Trophoblast cell (in vitro differentiated cells and primary cell): ENCODE data around the gene TNS1.

Experiments
- DNase-seq, 2 donors: peaks; one replicate each; pipeline ENCODE4 v3.0.0-alpha.2; 2016
- H2AFZ ChIP-seq: 2 replicates; pipeline ENCODE4 v1.6.1; 2013; ENCODE audit warnings: low read length, moderate library complexity, mild to moderate bottlenecking; ENCODE audit not compliant: insufficient read depth, poor library complexity
- H2AK5ac ChIP-seq: 2 replicates; pipeline ENCODE4 v1.6.1; 2013; ENCODE audit warnings: mild to moderate bottlenecking, low read length
- H2BK120ac ChIP-seq: 2 replicates; pipeline ENCODE4 v1.6.1; 2013; ENCODE audit warnings: low read length, mild to moderate bottlenecking, moderate library complexity; ENCODE audit not compliant: insufficient read depth, poor library complexity
- H2BK12ac ChIP-seq: 2 replicates; pipeline ENCODE4 v1.6.1; 2013; ENCODE audit warnings: mild to moderate bottlenecking, low read length, moderate library complexity
- H2BK5ac ChIP-seq: 2 replicates; pipeline ENCODE4 v1.6.1; 2013; ENCODE audit warnings: low read length, low read depth, moderate library complexity, mild to moderate bottlenecking; ENCODE audit not compliant: poor library complexity
- H3K14ac ChIP-seq: 2 replicates; pipeline ENCODE4 v1.6.1; 2013; ENCODE audit warnings: mild to moderate bottlenecking, low read length
- H3K18ac ChIP-seq: 2 replicates; pipeline ENCODE4 v1.6.1; 2013; ENCODE audit warnings: mild to moderate bottlenecking, low read length
- H3K23ac ChIP-seq: 2 replicates; pipeline ENCODE4 v1.6.1; 2013; ENCODE audit warnings: low read length
- H3K27ac ChIP-seq: 2 replicates; pipeline ENCODE4 v1.5.1; 2013; ENCODE audit warnings: low read depth, mild to moderate bottlenecking, inconsistent platforms, low read length, moderate library complexity
- H3K27me3 ChIP-seq: 2 replicates; pipeline ENCODE4 v1.6.1; 2013; ENCODE audit warnings: inconsistent platforms, mild to moderate bottlenecking, low read length, moderate library complexity; ENCODE audit not compliant: insufficient read depth
- H3K36me3 ChIP-seq, 2 experiments: 1 replicate in 1 of 2; 2 replicates in 1 of 2; pipeline ENCODE4 v1.6.1; 2013; ENCODE audit warnings: low read length in 2 of 2, mild to moderate bottlenecking in 2 of 2, moderate library complexity in 1 of 2; ENCODE audit not compliant: insufficient read depth in 2 of 2, control insufficient read depth in 1 of 2
- H3K4ac ChIP-seq: 2 replicates; pipeline ENCODE4 v1.6.1; 2013; ENCODE audit warnings: low read depth, mild to moderate bottlenecking, low read length, moderate library complexity
- H3K4me1 ChIP-seq, 2 experiments: 1 replicate in 1 of 2; 2 replicates in 1 of 2; pipeline ENCODE4 v1.6.1; 2013; ENCODE audit warnings: low read length in 2 of 2, mild to moderate bottlenecking in 2 of 2, moderate library complexity in 1 of 2; ENCODE audit not compliant: insufficient read depth in 2 of 2, control insufficient read depth in 1 of 2
- H3K4me2 ChIP-seq: 2 replicates; pipeline ENCODE4 v1.6.1; 2013; ENCODE audit warnings: inconsistent platforms, mild to moderate bottlenecking, low read length, moderate library complexity
- H3K4me3 ChIP-seq: 2 replicates; pipeline ENCODE4 v1.5.1; 2013; ENCODE audit warnings: mild to moderate bottlenecking, low read depth, low read length, inconsistent platforms
- H3K79me1 ChIP-seq: one replicate; pipeline ENCODE4 v1.6.1; 2013; ENCODE audit warnings: low read length
- H3K79me2 ChIP-seq: 2 replicates; pipeline ENCODE4 v1.6.1; 2013; ENCODE audit warnings: low read length, mild to moderate bottlenecking; ENCODE audit not compliant: control insufficient read depth, insufficient read depth, poor library complexity
- H3K9ac ChIP-seq: 2 replicates; pipeline ENCODE4 v1.6.1; 2013; ENCODE audit warnings: mild to moderate bottlenecking, low read length
- H3K9me3 ChIP-seq: 2 replicates; pipeline ENCODE4 v1.6.1; 2013; ENCODE audit warnings: low read depth, mild to moderate bottlenecking, control low read depth, inconsistent platforms, low read length; ENCODE audit not compliant: insufficient read depth
- H4K12ac ChIP-seq: 2 replicates; pipeline ENCODE4 v1.6.1; 2013; ENCODE audit warnings: low read depth, mild to moderate bottlenecking, low read length, moderate library complexity
- H4K8ac ChIP-seq: 2 replicates; pipeline ENCODE4 v1.6.1; 2013; ENCODE audit warnings: low read depth, mild to moderate bottlenecking, low read length, moderate library complexity
- H4K91ac ChIP-seq: one replicate; pipeline ENCODE4 v1.6.1; 2013; ENCODE audit warnings: low read depth, mild to moderate bottlenecking, low read length, moderate library complexity
- WGBS: extraction: QIAGEN DNeasy Blood & Tissue Kit; methylation state at CpG from one replicate; pipeline ENCODE4 v1.1.7; 2013; ENCODE audit warnings: missing lambda C conversion rate; ENCODE audit not compliant: insufficient read length, insufficient coverage; ENCODE audit errors: extremely low coverage; 5-methylcytosine and 5-hydroxymethylcytosine counted together

Gene TNS1

DNA sequence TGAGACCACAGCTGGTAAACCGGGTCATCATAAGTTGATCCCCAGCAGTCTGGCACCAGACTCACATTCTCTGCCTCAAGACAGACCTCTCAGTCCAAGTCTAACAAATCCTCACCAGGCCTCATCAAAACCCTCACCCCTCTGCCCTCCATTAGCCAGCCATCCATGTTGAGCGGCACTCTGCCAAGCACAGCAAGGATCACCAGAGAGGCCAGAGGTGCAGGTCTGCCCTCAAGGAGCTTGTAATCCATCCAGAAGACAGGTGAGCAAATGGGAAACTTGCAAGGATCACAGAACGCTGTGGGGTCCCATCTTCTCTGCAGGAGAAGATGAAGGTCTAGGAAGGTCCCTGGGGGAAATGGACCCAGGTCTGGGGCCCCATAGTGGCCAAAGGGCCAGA is 63.6 kb downstream of the TNS1 start:
- no peak overlapping the region for H3K14ac ChIP-seq
- H3K27ac ChIP-seq = no peak overlapping the region
- no peaks in the 10 kb centered on the region for H3K79me2 ChIP-seq
- no peak overlapping the region for H2AFZ ChIP-seq
- H3K23ac ChIP-seq = no peak overlapping the region
- no peak overlapping the region for H2BK5ac ChIP-seq
- no peak for DNase-seq
- no peak overlapping the region for H2BK120ac ChIP-seq
- no peaks in the 10 kb centered on the region for H3K27me3 ChIP-seq
- H3K4me2 ChIP-seq = no peak overlapping the region
- no peak overlapping the region for H4K8ac ChIP-seq
- no peak overlapping the region for H3K18ac ChIP-seq
- no peak overlapping the region for H2BK12ac ChIP-seq
- no peaks in the 10 kb centered on the region for H3K9me3 ChIP-seq
- no CpG with 5 or more reads among the region's 3 CpGs for WGBS
- no peak overlapping the region for H2AK5ac ChIP-seq
- H3K36me3 ChIP-seq = no peaks in the 10 kb centered on the region
- H3K4me1 ChIP-seq = peaks cover 19 to 27% of the 10 kb centered on the region in 2 experiments
- peaks cover 2% of the 10 kb centered on the region for H3K79me1 ChIP-seq
- H3K4ac ChIP-seq = no peak overlapping the region
- H4K91ac ChIP-seq = no peak overlapping the region
- H3K9ac ChIP-seq = no peak overlapping the region
- H3K4me3 ChIP-seq = no peak overlapping the region
- no peak overlapping the region for H4K12ac ChIP-seq

DNA sequence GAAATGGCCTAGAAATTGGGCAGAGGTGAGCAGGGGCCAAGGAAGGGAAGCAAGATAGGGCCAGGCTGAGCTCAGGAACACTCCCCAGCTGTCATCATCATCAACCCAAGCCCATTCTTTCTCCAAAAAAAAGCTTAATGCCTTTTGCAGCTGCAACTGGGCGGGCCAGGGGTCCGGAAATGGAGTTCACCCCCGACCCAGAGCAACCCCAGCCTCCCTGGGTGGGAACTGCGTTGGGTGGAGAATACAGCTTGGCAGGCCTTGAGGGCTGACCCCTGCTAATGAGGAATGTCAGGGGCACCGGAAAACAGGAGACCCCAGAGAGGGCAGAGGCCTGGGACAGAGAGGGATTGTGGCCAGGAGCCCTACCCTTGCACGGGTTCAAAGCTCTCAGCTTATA is 64.8 kb downstream of the TNS1 start:
- Histone ChIP-seq H4K8ac (no peak overlapping the region), H3K4me1 (peaks cover 7 to 16% of the 10 kb centered on the region in 2 experiments), H3K79me1 (no peaks in the 10 kb centered on the region), H3K79me2 (no peaks in the 10 kb centered on the region), H2BK12ac (no peak overlapping the region), H3K27me3 (no peaks in the 10 kb centered on the region), H3K9me3 (no peaks in the 10 kb centered on the region), H3K14ac (no peak overlapping the region), H3K36me3 (no peaks in the 10 kb centered on the region), H3K9ac (no peak overlapping the region), H2AFZ (no peak overlapping the region), H2AK5ac (no peak overlapping the region), H3K23ac (no peak overlapping the region), H4K91ac (no peak overlapping the region), H3K27ac (no peak overlapping the region), H3K4ac (no peak overlapping the region), H4K12ac (no peak overlapping the region), H3K4me2 (no peak overlapping the region), H3K18ac (no peak overlapping the region), H2BK120ac (no peak overlapping the region), H2BK5ac (no peak overlapping the region), H3K4me3 (no peak overlapping the region)
- DNase-seq = no peak
- no CpG with 5 or more reads among the region's 6 CpGs for WGBS

- Histone ChIP-seq H2BK120ac (no peak overlapping the region), H4K12ac (no peak overlapping the region), H3K23ac (no peak overlapping the region), H3K79me1 (no peaks in the 10 kb centered on the region), H2AK5ac (no peak overlapping the region), H2BK5ac (no peak overlapping the region), H3K14ac (no peak overlapping the region), H4K8ac (no peak overlapping the region), H2AFZ (no peak overlapping the region), H3K9me3 (no peaks in the 10 kb centered on the region), H3K4ac (no peak overlapping the region), H3K79me2 (no peaks in the 10 kb centered on the region), H4K91ac (no peak overlapping the region), H3K27me3 (no peaks in the 10 kb centered on the region), H3K18ac (no peak overlapping the region), H3K4me2 (no peak overlapping the region), H3K4me3 (no peak overlapping the region), H3K27ac (no peak overlapping the region), H3K4me1 (peaks cover 5 to 15% of the 10 kb centered on the region in 2 experiments), H3K9ac (no peak overlapping the region), H2BK12ac (no peak overlapping the region), H3K36me3 (no peaks in the 10 kb centered on the region)
- no CpG with 5 or more reads among the region's 8 CpGs for WGBS
- DNase-seq = no peak
Observed at GRCh38 chr2:217937446-217937845, 65.3 kb downstream of the TNS1 start.

DNA sequence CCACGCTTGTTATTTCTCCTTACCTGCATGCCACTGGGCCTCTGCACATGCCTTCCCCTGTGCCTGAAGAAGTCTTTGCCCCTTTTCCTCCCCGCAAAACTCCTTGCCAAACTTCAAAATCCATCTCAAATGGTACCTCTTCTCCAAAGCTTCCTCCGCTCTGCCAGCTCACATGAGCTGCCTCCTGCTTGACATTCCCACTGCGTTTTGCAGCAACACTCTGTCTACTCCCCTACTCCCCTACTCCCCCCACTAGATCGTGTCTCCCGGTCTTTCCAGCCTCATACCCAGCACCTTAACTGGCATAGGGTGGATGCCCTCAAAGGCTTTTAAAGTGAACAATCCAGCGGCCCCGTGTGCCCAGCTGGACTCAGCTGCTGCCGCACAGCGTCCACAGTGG is 65.8 kb downstream of the TNS1 start:
- Histone ChIP-seq H3K27me3 (no peaks in the 10 kb centered on the region), H3K14ac (no peak overlapping the region), H2BK12ac (no peak overlapping the region), H3K4me2 (no peak overlapping the region), H2AK5ac (no peak overlapping the region), H3K4ac (no peak overlapping the region), H2BK120ac (no peak overlapping the region), H3K9ac (no peak overlapping the region), H3K36me3 (no peaks in the 10 kb centered on the region), H3K9me3 (no peaks in the 10 kb centered on the region), H4K8ac (no peak overlapping the region), H3K18ac (no peak overlapping the region), H3K4me1 (peaks cover 5 to 15% of the 10 kb centered on the region in 2 experiments), H3K23ac (no peak overlapping the region), H3K27ac (no peak overlapping the region), H2BK5ac (no peak overlapping the region), H4K91ac (no peak overlapping the region), H4K12ac (no peak overlapping the region), H3K79me1 (no peaks in the 10 kb centered on the region), H2AFZ (no peak overlapping the region), H3K4me3 (no peak overlapping the region), H3K79me2 (no peaks in the 10 kb centered on the region)
- WGBS = no CpG with 5 or more reads among the region's 10 CpGs
- DNase-seq = no peak
